ENCODE data around the gene GALNT4.
A peak's percentile ranks its signal among the peaks of the same experiment; 100 is the strongest.

GALNT4 gene

GRCh38 chr12:89529738-89530137, 5.1 kb upstream of the GALNT4 start:
- no peak for DNase-seq (ENCODE audit: low read depth in 2 of 2)

DNA sequence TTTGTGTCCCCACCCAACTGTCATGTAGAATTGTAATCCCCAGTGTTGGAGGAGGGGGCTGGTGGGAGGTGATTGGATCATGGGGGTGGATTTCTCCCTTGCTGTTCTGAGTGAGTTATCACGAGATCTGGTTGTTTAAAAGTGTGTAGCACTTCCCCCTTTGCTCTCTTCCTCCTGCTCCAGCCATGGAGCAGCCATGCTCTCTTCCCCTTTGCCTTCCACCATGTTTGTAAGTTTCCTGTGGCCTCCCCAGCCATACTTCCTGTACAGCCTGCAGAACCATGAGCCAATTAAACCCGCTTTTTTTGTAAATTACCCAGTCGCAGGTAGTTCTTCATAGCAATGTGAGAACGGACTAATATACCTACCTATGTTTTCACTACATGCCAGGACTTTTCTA, 3.8 kb upstream of the GALNT4 start:
- no peak for DNase-seq (ENCODE audit: low read depth in 2 of 2)

DNA sequence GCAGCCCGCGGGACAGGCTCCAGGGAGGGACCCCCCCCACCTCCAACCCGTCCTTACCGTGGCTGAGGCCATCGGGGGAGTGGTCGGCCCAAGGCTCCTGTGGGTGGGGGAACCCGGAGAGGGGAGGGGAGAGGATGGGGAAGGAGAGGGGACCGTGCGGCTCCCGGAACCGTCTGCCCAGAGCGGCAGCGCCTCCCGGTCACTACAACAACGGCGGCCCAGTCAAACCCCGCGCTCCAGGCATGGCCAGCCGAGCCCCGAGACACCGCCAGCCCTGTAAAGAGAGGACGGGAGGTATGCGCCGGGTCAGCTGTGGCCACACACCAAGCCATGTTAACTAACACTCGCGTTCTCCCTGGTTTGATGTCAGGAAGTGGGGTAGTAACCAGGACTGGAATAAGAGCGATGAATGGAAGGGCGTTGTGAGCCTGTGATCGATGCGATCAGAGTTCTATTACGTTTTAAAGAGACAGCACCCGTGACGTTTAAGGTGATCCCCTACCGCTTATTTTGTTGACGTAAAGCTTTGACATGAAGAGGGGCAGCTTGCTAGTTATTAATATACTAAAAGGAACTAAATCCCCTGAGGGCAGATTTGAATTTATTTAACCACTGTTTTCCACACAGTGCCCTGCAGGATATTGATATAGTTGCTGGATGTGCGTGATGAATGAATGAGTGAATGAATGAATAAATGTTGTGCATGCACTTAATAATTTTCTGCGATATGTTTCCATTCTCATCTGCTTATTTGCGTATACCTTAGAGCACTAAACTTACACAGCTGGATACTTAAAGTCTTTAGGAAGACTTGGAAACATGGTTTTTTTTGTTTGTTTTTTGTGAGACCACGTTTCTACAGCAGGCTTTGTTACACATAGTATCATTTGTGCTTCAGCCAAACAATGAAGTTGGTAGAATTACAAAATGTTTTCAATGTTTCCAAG, 1.5 kb upstream of the GALNT4 start, which contains the start of gene POC1B:
POC1B (minus strand) TSS at position 224 of the 947 bp plus-strand sequence; CDS start at position 72, 152 bp downstream.
- DNase-seq (ENCODE audit: low read depth in 2 of 2), result peak in 1 of 2 donors; percentile 55

GRCh38 chr12:89525305-89525823, 768 bp upstream of the GALNT4 start:
- DNase-seq (ENCODE audit: low read depth in 2 of 2), result peak in 1 of 2 donors; percentile 18

- DNase-seq (ENCODE audit: low read depth in 2 of 2), result no peak
Observed at GRCh38 chr12:89523843-89524540, 604 bp downstream of the GALNT4 start.

DNA sequence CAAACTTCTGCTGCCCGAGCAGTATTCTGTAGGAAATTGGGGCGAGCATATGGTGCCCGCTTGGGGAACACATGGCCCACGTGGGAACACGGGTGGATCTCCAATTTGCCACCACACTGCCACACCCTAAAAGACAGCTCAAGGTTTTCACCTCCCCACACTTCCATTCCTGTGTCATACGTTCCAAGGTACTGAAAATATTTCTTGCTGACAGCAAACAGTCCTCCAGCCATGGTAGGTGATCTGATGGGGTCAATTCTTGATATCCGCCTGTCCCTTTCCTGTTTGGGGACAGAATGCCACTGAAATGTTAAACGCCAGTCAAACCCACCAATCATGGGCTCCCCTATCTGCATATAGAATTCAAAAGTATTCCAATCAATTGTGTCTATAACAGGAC, 1.2 kb downstream of the GALNT4 start:
- no peak for DNase-seq (ENCODE audit: low read depth in 2 of 2)

DNA sequence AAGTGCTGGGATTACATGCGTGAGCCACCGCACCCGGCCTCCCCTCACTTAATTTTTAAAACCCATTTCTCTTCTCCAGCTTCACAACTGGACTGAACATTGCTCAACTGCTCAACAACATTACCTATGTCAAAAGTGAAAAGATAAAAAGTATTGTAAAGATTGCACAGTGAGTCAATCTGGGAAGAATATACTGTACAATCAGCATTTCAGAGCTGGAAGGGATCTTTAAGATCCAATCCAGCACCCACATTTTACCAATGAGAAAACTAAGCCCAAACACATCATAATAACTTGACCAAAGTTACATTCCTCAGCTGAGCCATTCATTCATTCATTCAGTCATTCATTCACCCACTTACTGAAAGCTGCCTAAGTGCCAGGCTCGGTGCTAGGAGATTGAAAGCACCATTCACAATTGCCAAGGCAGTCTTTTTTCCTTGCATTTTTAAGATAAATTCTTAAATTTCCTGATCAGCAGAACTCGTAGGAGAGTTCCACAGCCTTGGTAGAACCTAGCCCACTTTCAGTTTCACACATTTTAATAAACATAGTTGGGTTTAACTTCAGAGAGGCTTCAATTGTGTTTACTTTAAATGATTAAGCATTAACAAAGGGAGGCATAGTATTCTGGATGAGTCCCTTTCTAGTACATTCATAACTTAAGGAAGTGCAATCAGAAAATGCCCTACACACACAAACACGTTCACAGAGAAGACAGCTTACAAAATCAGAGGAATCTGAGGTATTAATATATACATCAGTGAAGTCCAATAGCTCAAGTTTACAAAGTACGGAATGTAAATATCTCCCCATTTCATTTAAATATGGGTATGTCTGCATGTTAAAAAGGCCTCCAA, 3.0 kb downstream of the GALNT4 start:
- DNase-seq (ENCODE audit: low read depth in 2 of 2), result no peak

DNA sequence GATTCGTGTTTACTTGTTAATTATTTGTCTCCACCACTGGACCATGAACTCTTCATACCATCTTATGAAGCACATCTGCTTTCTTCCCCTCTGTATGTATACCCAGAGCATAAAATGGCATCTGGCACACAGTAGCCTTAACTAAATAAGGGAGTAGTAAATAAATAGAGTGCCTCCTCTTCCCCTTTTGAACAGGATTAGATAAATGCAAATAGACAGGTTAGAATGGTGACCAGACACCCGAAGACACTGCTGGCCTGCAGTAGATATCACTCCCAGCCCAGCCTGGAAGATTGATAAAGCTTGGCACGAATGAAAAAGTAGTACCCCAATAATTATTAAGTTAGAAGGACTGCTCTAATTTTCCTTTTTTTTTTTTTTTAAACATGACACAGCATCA, 6.9 kb downstream of the GALNT4 start:
- no peak for DNase-seq (ENCODE audit: low read depth in 2 of 2)

DNA sequence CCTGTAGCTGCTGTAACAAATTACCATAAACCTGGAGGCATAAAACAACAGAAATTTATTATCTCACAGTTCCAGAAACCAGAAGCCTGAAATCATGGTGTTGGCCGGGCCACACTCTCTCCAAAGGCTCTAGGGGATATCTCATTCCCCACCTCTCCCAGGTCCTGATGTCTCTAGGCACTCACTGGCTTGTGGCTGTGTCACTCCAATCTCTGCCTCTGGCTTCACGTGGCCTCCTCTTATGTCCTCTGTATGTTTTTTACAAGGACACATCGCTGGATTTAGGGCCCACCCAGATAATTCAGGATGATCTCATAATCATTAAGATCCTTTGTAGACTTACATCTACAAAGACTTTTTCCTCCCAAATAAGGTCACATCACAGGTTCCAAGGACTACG, 8.0 kb downstream of the GALNT4 start:
- DNase-seq (ENCODE audit: low read depth in 2 of 2), result no peak

GRCh38 chr12:89514751-89515150, 9.8 kb downstream of the GALNT4 start:
- DNase-seq (ENCODE audit: low read depth in 2 of 2), result no peak

GRCh38 chr12:89513544-89513943, 11.1 kb downstream of the GALNT4 start:
- no peak for DNase-seq (ENCODE audit: low read depth in 2 of 2)

- DNase-seq (ENCODE audit: low read depth in 2 of 2), result no peak
Observed at GRCh38 chr12:89507015-89507824, 17.4 kb downstream of the GALNT4 start.

GRCh38 chr12:89506050-89506449, 18.5 kb downstream of the GALNT4 start:
- DNase-seq (ENCODE audit: low read depth in 2 of 2), result no peak

DNA sequence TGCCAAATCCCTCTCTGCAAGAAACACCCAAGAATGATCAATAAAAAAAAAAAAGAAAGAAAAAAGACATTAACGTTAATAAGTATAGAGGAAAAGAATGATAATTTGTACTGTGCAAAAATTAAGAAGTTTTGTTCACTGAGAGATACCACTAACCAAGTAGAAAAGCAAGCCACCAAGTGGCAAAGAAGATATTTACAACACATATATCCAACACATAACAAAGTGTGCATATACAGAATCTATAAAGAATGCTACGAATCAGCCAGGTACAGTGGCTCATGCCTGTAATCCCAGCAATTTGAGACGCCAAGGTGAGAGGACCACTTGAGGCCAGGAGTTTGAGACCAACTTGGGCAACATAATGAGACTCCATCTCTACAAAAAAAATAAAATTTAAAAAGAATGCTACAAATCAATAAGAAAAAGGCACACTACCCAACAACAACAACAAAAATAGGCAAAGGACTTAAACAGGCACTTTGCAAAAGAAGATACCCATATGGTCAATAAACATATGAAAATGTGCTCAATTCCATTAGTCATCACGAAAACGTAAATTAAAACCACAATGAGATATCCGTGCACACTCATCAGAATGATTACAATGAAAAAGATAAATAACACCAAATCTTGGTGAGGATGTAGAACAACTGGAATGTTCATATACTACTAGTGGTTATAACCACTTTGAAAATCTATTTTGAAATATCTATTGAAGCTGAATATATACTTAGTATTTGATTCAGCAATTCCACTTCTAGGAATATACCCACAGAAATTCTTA, 19.8 kb downstream of the GALNT4 start:
- no peak for DNase-seq (ENCODE audit: low read depth in 2 of 2)

GRCh38 chr12:89501793-89502192, 22.8 kb downstream of the GALNT4 start:
- DNase-seq (ENCODE audit: low read depth in 2 of 2), result no peak

DNA sequence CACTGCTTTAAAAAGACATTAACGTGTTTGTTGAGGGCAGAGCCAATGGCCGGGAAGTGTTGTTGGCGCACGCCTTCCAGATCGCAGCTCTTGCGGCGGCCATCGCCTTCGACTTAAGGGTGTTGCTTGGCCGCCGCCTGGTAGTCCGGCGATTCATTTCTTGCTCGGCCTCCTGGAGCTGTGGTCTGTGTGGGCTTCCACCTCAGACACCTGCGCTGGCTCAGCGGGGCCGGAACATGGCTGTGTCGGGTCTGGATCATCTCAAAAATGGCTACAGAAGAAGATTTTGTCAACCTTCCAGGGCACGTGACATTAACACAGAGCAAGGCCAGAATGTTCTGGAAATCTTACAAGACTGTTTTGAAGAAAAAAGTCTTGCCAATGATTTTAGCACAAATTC, 24.7 kb downstream of the GALNT4 start:
- no peak for DNase-seq (ENCODE audit: low read depth in 2 of 2)

DNA sequence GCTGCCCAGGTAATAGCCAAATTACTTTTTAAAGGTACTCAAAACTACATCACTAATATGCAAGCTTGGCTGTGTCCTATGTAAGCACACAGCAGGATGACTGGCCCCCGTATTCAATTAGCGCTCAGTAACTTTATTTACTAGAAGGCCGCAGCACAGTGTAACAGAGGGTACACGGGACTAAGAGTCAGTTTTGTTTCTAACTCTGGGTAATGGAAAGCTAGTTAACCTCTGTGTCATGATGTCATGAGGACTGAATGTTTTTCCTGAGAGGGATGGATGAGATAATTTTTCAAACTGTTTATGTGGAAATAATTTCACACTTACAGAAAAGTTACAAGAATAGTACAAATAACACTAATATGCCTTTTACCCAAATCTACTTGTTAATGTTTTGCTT, 27.1 kb downstream of the GALNT4 start:
- no peak for DNase-seq (ENCODE audit: low read depth in 2 of 2)

DNA sequence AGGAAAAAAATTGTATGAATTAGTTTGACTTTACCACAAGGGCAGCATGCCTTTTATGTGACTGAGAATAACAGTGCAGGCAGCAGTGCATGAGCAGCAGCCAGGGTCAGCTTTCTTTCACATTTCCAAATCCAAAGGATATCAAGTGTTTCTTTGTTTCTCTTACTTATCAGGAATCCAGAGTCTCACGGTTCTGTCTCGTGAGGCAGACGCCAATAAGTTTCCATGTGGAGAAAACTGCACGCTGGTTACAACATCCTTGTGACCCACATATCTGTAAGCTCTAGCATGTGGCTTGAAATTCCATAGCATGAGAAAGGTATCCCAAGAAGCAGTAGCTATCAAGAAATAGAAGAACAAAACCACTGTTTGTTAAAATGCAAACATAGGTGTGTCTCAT, 27.6 kb downstream of the GALNT4 start:
- DNase-seq (ENCODE audit: low read depth in 2 of 2), result no peak

DNA sequence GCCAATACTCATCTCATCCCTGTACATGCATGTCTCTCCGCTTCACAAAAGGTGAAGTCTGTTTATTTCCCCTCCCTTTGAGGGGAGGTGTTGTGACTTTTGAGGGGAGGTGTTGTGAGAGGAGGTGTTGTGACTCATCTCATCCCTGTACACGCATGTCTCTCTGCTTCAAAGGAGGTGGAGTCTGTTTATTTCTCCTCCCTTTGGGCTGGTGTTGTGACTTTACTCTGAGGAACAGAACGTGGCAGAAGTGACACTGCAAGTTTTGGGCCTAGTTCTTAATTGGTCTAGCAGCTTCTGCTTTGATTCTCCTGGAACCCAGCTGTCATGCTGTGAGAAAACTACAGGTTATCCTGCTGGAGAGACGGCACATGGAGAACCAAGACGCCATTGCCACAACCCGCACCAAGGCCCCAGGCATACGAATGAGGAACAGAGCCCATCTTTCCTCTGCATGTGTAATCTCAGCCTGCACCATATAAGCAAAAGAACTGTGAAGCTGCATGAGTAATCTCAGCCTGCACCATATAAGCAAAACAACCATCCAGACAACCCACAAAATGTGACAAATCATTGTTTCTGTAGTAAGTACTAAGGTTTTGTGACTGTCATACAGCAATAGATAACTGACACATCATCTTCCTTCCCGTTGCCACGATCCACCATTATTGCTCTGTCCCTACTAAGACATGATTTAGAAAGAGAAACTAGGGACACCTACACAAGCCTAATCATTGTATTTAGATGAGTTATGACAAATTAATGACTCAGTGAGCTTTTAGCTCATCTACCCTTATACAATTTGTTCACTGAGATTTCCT, 30.0 kb downstream of the GALNT4 start:
- DNase-seq (ENCODE audit: low read depth in 2 of 2), result no peak
